HG03039 (cell line): Measurements from ENCODE around the gene SETSIP.
"Not testable (repeated sequence)": the region's sequence is repeated elsewhere in the genome, so short reads cannot be mapped to it uniquely, and the experiment has no call there.

Experiments
- ATAC-seq: cut with Tn5 transposase; IDR thresholded peaks from one replicate; pipeline ENCODE4 v1.9.1; 2021; ENCODE audit warnings: mild to moderate bottlenecking, moderate library complexity; ENCODE audit not compliant: unreplicated experiment

Gene SETSIP

GRCh38 chr1:92051948-92052347 lies 23.3 kb downstream of the SETSIP start:
- no peak for ATAC-seq

DNA sequence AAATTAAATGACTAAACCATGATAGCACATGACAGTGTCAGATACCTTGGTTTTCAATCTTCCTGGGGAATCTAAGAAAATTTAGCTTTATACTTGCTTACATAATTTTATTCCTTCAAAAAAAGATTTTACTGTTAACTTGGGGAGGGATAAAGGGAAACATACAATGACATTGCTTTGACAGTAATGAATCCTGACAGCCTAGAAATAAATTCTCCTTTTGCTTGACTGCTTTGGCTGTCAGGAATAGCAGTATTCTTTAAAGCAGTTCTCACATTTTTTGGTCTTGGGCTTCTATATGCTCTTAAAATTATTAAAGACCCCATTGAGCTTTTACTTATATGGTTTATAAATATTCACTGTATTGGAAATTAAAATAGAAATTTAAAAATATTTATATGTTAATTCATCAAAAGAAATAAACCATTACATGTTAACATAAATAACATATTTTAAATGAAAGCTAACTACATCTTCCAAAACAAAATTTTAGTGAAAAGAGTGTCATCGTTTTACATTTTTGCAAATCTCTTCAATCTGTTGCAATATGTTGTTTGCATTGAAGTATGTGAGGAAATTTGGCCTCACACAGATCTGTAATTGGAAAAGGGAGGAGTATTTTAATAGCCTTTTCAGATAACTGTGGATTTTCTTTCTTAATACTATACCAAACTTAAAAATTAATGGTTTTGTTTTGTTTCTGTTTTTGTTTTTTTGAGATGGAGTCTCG lies 29.3 kb downstream of the SETSIP start:
- no peak for ATAC-seq

GRCh38 chr1:92043621-92044020 lies 31.6 kb downstream of the SETSIP start:
- no peak for ATAC-seq

GRCh38 chr1:92040971-92041370 lies 34.2 kb downstream of the SETSIP start:
- ATAC-seq = no peak

- ATAC-seq = no peak
These were observed 36.4 kb downstream of the SETSIP start for GRCh38 chr1:92038695-92039346.

GRCh38 chr1:92037400-92037799 lies 37.8 kb downstream of the SETSIP start:
- no peak for ATAC-seq

GRCh38 chr1:92031281-92032110 lies 43.7 kb downstream of the SETSIP start:
- no peak for ATAC-seq

GRCh38 chr1:92030656-92031107 lies 44.5 kb downstream of the SETSIP start:
- no peak for ATAC-seq

DNA sequence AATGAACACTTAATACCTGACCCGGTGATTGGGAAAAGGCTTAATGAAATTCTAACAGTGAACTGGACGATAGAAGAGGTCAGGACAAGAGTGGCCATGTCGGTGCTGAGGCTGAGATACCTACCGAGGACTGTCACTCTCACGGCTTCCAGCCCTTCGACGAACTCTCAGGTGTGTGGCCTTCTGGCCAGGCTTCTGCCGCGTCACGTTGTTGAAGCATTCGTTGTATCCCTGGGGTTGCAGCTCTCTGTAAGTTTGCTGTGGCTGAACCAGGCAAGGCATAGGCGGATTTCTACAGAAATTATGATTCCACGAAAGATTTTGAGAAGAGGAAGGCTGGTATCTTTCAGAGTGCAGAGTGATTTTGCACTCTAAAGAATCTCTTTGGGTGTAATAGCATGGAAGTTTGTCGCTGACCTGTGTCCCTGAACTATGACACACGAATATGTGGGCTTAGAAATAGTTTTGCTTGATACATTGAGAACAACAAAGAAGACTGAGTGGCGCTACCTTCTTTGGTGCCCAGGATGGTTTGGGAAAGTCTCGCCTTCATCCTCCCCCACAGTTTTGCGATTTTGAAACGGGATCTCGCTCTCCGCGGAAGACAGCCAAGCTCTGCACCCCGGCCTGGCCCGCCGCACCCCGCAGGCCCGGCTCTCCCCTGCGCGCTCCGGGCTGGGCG lies 45.8 kb downstream of the SETSIP start:
- no peak for ATAC-seq

DNA sequence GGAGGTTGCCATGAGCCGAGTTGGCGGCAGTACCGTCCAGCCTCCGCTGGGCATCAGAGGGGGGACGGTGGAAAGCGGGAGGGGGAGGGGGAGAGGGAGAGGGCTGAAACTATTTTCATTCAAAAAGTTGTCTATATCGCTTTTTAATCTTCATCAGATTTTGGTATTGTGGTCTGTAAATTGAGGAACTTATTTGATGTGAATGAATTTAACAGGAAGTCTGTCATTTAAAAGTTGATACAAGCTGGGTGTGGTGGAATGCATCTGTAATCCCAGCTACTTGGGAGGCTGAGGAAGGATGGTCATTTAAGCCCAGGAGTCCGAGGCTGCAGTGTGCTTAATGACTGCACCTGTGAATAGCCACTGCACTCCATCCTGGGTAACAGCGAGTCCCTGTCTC lies 48.4 kb downstream of the SETSIP start:
- no peak for ATAC-seq

- not testable (repeated sequence) for ATAC-seq
These were observed 49.2 kb downstream of the SETSIP start for GRCh38 chr1:92026042-92026441.
